ENCODE data around the gene PPIL3.

The PPIL3 gene

GRCh38 chr2:200861617-200862155 lies 27.2 kb downstream of the PPIL3 start:
- DNase-seq (ENCODE audit: low read depth in 2 of 2), result no peak

- DNase-seq (ENCODE audit: low read depth in 2 of 2), result peak in 1 of 2 donors; percentile 9
Observed at GRCh38 chr2:200860092-200860795, 28.6 kb downstream of the PPIL3 start.

- DNase-seq (ENCODE audit: low read depth in 2 of 2), result peak in 1 of 2 donors; percentile 8
Observed at GRCh38 chr2:200856806-200857205, 32.1 kb downstream of the PPIL3 start.

DNA sequence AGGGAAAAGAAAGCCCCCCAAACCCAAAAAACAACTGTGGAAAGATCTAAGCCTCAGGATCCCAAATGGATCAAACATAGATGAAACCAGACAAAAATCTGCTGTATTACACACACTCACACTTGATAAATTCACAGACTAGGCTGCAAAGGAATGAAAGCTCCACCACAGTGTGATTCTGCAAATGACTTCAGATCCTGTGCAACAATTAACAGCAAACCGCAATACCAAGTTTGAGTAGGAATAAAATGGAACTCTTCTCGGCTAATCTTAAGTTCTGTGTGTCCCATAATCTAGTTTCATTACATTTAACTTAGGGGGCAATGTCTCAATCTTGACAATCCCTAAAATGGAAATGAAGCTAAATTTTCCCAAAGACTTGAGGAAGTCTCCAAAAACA lies 36.3 kb downstream of the PPIL3 start:
- DNase-seq (ENCODE audit: low read depth in 2 of 2), result no peak

DNA sequence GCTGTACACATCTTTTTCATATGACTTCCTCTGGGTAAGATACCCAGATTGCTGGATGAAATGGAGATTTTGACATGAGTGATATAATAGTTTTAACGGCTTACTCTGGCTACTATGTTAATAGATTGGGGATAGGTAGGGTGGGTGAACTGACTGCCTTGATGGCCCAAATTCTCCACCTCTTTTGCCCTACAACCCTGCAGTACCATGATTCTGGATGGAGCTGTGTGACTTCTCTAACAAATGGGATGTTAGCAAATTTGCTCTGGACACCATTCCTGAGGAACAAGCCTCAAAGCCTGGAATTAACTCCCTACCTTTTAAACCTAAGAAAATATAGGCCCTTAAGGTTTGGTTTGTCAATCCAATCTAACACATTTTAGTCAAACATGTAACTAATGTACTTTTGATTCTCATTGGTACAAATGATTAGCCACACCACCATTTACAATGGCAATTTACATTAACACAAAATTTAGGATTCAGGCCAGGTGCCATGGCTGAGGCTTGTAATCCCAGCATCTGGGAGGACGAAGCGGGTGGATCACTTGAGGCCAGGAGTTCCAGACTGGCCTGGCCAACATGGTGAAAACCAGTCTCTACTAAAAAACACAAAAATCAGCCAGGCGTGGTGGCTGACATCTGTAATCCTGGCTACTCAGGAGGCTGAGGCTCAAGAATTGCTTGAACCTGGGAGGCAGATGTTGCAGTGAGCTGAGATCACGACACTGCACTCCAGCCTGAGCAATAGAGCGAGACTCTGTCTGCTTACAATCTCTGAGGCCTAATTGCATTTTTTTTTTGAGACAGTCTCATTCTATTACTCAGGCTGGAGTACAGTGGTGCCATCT lies 37.3 kb downstream of the PPIL3 start:
- no peak for DNase-seq (ENCODE audit: low read depth in 2 of 2)

DNA sequence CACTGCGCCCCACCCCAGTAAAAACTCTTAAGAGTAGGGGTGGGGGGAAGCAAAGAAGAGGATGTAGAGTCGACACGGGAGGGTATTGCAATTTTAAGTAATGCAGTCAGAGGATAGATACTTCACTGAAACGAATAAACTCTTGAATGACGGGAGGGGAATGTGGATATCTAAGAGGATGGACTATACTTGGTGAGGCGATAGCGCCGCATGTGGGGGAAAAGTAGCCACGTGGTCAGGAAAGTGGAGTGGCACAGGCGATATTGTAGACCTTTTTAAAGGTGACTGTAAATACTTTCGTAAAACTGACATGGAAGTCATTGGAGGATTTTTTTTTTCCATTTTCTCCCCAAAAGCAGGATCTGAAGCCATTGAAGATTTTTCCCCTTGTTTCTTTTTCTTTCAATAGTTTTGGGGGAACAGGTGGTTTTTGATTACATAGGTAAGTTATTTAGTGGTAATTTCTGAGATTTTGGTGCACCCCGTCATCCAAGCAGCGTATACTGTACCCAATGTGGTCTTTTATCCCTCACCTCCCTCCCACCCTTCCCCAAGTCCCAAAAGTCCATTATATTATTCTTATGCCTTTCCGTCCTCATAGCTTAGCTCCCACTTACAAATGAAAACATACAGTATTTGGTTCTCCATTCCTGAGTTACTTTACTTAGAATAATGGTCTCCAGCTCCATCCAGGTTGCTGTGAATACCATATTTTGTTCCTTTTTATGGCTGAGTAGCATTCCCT lies 38.2 kb downstream of the PPIL3 start:
- no peak for DNase-seq (ENCODE audit: low read depth in 2 of 2)

DNA sequence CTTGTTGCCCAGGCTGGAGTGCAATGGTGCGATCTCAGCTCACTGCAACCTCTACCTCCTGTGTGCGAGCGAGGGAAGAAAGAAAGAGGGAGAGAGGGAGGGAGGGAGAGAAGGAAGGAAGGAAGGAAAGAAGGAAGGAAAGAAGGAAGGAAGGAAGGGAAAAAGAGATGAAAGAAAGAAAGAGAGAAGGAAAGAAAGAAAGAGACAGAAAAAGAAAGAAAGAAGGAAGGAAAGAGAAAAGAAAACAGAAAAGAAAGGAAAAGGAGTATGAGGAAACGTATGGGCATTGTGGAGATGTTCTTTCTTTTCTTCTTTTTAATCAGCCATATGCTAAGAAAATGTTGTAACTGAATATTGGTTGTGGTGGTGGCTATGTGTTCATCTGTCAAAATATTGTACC lies 40.9 kb downstream of the PPIL3 start:
- DNase-seq (ENCODE audit: low read depth in 2 of 2), result no peak

GRCh38 chr2:200847269-200847668 lies 41.6 kb downstream of the PPIL3 start:
- no peak for DNase-seq (ENCODE audit: low read depth in 2 of 2)

DNA sequence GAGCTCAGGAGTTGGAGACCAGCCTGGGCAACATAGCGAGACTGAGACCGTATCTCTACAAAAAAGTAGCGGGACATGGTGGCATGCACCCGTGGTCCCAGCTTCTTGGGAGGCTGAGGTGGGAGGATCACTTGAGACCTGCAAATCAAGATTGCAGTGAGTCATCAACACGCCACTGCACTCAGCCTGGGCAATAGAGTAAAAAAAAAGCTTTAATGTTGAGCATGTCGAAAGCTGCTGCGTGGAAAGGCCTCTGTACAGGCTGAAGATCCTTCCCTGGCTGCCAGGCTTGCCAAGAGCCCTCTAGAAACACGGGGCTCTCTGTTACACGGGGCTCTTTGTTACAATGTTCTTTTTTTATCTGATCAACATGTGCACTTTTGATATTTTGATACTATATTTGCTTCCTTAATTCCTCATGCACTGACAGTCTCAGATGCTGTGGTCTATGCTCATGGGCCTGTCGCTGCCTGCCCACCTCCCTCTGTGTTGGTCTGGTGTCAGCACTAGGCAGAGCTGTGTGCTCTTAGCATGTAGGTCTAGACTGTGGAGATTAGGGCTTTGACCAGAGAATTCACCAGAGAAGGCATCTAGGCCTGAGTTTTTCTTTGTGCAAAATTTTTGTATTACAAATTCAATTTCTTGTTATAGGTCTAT lies 43.1 kb downstream of the PPIL3 start:
- no peak for DNase-seq (ENCODE audit: low read depth in 2 of 2)

GRCh38 chr2:200845194-200845593 lies 43.7 kb downstream of the PPIL3 start:
- no peak for DNase-seq (ENCODE audit: low read depth in 2 of 2)

DNA sequence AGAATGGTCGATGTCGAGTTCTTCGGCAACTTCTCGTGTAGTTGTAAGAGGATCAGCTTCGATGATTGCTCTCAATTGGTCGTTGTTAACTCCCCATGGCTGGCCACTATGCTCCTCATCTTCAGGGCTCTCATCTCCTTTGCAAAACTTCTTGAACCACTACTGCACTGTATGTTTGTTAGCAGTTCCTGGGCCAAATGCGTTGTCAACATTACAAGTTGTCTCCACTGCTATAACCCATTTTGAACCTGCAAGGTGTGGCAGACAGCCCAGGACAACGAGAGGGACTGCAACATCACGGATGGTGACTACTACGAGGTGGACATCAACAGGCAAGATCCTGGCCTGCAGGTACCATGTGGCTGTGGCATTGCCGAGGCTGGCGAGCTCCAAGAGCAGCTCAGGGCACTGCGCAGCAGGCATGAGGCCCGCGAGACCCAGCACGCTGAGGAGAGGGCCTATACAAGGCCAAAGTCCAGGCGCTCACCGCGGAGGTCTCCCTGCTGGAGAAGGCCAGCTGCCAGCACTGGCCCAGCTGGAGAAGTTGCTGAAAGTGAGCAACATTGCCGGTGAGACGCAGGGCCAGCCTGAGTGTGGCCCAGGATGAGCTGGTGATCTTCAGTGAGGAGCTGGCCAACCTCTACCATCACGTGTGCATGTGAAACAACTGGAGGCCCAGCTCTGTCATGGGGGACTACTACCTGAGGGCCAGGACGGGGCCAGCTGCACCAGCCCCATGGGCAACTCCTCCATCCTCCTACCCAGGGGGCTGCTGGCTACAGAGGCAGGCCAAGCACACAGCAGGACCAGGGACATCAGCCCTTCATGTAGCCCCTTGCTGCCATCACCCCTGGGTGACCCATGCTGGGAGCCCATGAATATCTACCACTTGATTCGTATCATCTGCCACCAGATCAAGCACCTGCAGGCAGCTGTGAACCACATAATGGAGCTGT lies 44.6 kb downstream of the PPIL3 start:
- no peak for DNase-seq (ENCODE audit: low read depth in 2 of 2)

DNA sequence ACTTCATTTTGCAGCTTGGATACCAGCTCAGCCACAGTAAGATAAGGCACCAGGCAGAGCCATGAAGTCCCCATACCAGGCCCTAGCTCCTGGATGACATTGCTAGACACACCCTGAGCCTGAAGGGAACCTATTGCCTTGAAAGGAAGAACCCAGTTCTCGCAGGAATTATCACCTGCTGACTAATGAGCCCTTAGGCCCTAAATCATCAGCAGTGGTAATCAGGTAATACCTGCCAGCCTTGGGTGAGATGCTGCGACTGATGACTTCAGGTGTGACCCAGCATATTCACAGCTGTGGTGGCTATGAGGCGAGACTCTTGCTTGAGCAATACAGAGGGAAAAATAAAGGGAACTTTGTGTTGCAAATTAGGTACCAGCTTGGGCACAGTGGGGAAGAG lies 49.4 kb downstream of the PPIL3 start:
- no peak for DNase-seq (ENCODE audit: low read depth in 2 of 2)

- no peak for DNase-seq (ENCODE audit: low read depth in 2 of 2)
Observed at GRCh38 chr2:200834701-200835100, 54.2 kb downstream of the PPIL3 start.

DNA sequence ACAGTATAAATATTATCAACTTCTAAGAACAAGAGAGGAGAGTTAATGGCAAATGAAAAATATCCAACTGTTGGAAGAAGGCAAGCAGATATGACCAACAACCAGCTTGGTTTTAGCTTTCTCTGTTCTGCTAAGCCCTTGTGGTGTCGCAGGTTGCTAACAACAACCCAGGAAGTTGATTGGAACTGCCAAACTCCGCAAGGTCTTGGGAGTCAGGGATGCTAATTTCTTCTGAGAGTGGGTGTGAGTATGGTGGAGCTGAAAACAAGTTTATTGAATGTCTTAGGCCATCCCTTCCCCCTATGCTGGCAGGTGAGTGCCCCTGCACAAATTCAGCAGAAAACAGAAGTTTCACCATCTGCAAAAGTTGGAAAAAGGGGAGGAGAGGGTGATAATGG lies 59.6 kb downstream of the PPIL3 start:
- no peak for DNase-seq (ENCODE audit: low read depth in 2 of 2)

DNA sequence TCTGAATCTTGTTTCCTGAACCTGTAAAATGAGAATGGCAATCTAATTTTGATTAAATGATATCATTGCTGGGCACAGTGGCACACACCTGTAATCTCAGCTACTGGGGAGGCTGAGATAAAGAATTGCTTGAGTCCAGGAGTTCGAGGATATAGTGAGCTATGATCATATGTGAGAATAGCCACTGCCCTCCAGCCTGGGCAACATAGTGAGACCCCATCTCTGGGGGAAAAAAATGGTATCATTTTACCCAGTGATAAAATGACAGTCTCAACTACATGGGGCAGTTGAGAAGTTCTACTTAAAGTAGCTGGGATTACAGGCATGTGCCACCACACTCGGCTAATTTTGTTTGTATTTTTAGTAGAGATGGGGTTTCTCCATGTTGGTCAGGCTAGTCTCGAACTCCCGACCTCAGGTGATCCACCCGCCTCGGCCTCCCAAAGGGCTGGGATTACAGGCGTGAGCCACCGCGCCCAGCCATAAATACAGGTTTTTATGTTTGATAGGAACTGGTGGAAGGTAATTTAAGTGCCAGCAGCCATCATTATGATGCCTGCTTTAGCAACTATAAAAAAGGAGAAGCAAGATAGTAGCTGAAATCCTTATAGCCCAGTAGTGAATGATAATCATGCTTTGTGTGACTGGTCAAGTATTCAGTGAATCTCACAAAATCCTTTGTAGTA lies 60.2 kb downstream of the PPIL3 start:
- DNase-seq (ENCODE audit: low read depth in 2 of 2), result no peak

- DNase-seq (ENCODE audit: low read depth in 2 of 2), result no peak
Observed at GRCh38 chr2:200828104-200828503, 60.8 kb downstream of the PPIL3 start.

- no peak for DNase-seq (ENCODE audit: low read depth in 2 of 2)
Observed at GRCh38 chr2:200821686-200822245, 67.1 kb downstream of the PPIL3 start.

Data from stimulated activated CD8-positive, alpha-beta memory T cell treated with anti-CD3 and anti-CD28 coated beads, Interleukin-15, amount 100 ng/mL, for 48 hours (primary cell).